GM19455 (cell line): Measurements from ENCODE around the gene MAP1B.
"Not testable (repeated sequence)": the region's sequence is repeated elsewhere in the genome, so short reads cannot be mapped to it uniquely, and the experiment has no call there.

Source experiments
- ATAC-seq: cut with Tn5 transposase; IDR thresholded peaks from one replicate; pipeline ENCODE4 v1.9.1; 2021; ENCODE audit not compliant: unreplicated experiment

MAP1B gene

DNA sequence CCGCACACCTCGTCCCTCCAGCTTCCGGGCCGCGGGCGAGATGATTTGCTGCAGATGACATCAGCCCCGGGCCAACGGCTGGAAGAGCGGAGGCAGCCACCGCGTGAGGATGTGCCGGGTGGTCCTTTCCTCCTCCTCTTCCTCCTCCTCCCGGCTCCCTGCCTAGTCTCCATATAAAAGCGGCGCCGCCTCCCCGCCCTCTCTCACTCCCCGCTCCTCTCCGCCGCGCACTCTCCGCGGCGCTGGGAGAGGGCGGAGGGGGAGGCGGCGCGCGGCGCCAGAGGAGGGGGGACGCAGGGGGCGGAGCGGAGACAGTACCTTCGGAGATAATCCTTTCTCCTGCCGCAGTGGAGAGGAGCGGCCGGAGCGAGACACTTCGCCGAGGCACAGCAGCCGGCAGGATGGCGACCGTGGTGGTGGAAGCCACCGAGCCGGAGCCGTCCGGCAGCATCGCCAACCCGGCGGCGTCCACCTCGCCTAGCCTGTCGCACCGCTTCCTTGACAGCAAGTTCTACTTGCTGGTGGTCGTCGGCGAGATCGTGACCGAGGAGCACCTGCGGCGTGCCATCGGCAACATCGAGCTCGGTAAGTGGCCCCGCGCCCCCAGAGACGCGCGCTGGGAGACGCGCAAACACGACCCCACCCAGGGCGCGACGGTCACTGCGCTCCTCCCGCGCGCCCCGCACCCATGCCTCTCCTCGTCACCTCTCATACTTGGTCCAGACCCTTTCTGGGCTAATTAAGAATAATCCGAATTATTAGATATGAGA is at the start of gene MAP1B:
Gene MAP1B (plus strand): TSS at position 345 of the 770 bp plus-strand sequence. CDS start 57 bp downstream, at position 402.
- ATAC-seq = no peak

DNA sequence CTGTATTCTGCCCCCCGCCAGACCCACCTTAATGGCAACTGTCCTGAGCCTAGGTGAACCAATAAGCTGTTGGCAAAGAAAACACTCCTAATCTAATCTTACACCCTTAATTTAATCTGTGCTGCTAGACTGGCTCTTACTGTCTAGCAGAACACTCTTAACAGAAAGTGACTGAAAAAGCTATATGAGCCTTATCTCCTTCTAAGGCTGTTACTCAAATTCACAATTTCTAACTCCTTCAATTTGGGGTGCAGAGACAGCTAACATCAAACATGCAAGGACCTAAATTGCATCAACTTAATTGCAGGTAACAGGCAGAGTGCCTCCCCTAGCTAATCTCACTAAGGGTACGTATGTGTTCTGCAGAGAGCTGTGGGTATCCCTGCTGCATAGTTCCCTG is 49.5 kb upstream of the MAP1B start:
- ATAC-seq = no peak

DNA sequence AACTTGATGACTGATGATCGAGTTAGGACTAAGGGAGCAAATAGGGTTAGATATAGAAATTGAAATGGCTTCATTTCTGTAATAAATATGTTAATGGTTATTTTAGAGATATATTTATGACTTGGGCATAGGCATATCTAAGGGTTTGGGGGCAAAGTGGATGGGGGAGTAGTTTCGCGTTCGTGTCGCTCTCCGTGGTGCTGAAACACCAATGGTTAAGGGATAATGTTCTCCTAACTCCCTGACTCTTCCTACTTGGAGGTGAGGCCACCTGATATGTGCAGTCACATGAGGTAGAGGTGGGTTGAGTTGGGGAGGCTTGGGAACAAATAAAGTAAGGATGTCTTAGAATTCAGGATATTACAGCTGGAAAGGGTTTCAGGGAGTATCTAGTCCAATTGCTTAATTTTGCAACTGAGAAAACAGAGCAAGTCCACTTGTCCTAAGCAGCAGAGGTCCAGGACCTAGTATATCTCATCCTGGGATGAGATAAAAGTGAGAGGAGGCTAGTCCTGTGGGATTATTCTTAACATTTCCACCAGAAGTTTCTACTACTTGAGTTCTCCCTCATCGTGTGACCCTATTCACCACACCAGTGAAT is 44.0 kb upstream of the MAP1B start:
- no peak for ATAC-seq

DNA sequence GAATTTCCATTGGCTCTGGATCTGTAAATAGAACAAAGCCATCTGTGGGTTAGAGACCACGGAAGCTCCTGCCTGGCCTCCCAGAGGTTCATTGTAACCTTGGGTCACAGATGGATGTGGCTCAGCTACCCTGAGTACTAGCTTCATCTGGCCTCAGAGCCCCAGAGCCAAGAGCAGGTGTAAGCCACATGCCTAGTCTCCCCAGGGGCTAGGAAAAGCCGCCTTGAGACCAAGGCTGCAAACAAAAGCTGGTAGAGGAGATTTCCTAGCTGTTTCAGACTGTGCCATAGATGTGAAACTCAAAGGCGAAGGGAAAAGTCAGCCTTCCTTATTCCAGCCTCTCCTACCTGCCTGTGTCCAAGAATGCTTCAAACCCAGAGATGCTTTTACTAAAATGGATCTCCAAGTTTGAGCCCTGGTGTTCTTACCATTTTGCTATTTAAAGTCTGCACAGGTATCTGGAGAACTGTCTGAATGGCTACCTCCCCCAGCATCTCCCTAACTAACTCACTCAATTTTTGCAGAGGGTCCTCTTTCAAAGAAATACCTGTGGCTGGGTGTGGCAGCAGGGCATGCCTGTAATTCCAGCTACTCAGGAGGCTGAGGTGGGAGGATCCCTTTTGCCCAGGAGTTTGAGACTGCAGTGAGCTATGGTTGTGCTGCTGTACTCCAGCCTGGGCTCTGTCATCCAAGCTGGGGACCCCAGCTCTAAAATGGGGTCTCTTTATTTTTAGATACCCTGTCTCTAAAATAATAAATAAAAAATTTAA is 42.3 kb upstream of the MAP1B start:
- ATAC-seq = no peak

DNA sequence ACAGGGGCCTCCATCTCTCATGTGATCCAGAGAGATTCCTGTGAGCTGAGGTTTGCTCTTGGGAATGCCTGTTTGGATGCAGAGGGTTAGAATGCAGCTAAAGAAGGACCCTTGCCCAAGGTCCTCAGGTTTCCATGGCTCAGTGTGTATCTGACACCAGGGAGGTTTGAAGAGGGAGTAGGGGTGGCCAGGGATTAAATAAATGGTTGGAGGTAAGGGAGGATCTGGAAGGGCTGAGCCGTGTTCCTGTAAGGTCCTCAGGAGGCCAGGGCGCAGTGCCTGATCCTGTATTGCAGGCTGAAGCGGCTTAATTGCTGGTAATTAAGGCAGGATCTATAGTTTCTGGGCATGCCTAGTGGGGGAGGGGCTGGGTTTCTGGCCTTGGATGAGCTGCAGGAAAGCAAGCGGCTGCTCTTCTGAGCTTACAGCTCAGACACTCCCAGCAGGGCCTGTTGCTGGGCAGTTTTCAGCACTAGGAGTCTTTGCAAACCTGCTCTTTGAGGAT is 41.5 kb upstream of the MAP1B start:
- ATAC-seq = no peak

DNA sequence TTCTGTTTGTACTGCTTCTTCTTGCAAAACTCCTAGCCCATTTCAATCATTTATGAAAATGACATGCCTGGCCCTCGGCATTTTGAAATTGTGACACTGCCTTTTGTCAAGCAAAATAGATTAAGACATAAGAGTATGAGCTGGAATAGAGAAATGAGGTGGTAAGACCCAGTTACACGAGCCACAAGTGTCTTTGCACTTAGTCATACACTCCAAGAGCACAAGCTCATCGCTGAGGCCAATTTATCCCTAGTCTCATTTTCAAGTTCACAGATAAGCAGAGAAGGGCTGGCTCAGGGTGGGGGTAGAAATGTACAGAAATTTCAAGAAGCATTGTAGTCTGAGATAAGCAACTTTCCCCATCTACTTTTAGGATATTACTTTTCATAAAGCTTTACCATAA is 40.6 kb upstream of the MAP1B start:
- no peak for ATAC-seq

DNA sequence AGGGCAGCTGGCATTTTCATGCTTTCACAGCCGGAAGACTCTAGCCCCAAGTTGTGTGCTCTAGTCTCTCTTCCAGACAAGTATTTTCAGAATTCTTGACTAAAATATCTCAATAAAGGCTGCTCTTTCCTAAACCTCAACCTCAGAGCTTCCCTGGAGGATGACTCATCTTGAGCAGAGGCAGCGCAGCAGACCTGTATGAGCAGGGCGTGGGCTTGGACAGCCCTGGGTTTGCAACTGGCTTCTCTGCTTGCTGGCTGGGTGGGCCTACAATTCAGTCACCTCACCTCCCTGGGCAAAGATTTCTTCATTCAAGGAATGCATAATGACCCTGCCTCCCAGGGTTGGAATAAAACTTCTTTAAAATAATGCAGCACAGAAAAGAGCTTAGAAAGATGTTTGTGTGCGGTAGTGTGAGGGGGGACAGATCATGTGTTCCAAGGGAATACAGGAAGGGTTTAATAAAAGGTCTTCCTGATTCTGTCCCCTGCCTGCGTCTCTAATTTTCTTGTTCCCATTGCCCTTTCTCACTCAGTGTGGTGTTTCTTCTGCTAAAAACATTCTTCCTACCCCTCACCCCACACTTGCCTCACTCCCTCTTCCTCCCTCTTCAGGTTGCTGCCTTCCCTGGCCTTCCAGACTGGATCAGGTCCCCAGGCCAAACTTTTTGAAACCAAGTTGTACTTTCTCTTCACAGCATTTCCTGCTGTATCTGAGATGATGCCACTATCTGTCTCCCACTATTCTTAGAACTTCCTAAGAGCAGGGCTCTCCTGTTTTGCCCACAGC is 39.4 kb upstream of the MAP1B start:
- ATAC-seq = no peak

DNA sequence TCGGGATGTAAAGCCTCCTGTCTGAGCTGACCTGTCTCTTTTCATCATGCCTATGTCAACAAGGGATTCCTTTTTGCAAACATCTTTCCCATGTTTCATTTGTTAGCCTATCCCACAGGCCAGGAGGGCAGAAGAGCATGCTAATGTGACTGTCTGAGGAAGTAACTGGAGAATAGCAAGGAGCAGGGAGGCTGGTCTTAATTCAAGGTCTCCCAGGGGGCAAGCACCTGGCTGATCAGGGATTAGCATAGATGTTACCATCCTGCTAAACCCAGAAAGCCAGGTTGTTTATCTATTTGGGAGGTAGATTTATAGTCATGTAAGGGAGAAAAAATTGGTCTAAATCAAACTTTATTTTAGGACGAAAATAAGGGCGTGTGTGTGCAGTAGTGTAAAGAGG is 36.7 kb upstream of the MAP1B start:
- ATAC-seq = no peak

DNA sequence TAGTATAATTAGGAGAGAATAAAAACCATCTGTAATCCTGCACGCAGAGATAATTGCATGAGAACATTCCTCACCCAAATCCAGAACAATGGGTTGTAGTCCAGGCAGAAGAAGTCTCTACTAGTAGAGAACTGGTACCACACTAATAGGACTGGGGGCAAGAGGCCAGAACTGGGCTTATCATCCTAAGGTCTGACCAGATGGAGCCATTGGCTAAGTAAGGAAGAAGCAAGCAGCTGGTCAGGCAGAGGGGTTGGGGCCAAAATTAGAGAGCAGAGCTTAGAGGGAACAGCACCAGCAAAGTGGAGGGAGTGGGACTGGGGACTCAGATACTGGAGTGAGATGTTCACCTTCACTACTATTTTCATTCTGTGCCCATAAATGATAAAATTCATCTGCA is 35.4 kb upstream of the MAP1B start:
- ATAC-seq = no peak

DNA sequence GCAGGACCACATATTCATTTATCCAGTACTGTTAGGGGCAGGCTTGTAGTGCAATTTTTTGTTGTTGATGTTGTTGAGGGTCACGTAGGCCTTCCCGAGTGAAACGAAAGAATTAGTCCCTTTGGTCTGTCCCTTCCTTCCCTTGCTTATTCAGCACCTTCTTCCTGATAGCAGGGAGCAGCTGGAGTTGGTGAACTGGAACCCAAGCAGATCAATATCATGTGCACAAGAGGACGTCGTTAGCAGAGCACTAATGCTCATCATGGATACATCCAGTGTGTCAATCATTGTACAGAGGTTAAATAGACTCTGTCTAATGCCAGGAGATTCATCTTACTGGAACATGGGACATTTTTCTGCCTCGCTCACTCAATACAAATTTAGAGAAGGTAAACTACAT is 33.0 kb upstream of the MAP1B start:
- ATAC-seq = no peak

DNA sequence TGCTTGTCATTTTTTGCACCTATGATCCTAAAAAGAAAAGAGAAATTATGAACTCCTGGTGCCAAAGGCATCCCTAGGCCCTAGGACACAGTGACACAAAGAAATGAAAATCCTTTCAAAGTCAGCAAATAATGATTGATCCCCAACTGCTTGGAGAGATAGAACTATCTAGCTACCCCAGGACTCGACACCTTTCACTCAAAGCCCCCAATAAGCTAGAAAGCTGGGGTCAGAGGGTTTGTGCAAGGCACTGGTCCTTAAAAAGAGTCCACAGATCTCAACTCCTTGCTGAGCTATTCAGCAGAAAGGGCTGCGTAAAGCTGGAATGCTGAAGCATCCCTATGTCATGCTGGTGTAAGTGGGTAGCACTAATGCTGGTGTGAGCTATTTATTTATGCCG is 31.8 kb upstream of the MAP1B start:
- ATAC-seq = no peak

DNA sequence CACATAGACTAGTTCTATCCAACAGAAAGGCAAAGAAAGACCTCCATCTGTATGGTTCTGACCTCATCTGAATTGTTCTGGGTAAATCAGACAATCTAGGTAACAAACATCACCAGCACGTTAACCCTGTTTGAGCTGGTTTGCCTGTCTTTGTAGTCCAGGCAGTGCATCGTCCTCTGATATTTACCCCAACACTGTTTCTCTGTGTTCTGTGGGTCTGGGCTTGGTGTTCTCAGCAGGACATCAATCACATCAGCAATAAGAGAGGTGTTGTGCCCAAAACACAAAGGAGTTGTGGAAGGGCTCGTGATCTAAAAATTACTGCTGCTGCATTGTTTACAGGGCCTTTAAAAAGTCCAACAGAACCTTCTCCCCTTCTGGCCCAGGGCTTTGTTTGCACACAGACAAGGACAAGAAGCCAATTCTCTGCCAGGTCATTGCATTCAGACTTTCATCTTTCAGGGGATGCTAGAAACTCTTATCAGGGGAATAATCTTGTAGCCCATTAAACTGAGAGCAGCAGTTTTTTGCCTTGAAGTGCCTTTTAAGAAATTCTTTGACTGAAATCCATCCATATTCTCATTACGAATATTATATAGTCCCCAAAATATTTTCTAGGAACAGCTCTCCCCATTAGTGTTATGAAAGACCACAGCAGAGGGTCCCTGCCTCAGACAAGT is 30.5 kb upstream of the MAP1B start:
- ATAC-seq = no peak

DNA sequence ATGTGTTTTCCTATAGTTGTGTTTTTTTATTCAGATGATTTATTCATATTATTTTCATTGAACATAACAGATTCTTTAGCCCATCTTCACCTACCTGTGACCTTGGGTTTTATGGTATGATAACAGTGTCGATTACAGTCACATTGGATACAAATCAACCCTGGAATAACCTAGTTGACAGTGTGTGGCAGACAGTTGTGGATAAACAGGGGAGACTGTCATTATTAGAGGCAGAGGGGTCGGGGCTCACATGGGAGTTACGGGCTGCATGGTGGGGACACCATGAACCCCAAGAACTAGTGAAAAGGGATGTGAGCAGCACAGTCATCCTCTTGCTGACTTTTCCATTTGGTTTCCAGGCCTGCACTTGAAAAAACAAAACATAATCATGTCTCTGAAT is 29.9 kb upstream of the MAP1B start:
- ATAC-seq = no peak

DNA sequence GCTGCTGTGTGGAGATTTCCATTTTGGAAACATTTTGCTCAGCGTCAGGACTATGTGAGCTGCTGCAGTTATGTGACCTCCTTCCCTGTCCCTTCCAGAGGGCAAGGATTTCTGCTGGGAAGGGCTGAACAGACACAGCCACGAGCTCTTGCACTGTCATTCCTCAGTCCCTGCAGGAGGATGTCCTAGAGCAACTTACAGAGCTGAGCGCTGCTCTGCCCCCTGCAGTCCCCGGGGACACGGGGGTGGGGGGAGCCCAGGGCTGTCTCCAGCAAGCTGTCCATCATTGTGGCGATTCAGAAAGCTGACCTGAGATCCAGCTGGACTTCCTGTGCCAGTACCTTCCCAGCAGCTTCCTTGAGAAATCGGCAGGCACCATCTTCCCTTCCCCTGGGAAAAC is 28.0 kb upstream of the MAP1B start:
- no peak for ATAC-seq

DNA sequence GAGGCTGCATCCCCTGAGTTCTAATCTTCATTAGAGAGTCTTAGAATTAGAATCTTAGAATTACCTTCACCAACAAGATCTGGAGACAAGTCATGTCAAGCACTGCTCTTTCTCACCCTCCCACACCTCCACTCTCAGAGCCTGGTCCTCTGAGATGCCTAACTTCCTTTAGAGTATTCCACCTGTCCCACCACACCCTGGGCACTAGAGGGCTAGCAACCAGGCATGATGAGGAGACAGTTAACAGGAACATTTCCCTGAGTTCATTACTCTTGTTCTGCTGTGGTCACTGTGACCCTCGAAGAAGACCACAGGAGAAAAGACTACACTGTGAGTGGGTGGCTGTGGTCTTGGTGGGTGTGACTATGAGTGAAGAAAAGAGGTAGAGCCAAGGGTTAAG is 25.2 kb upstream of the MAP1B start:
- ATAC-seq = no peak

DNA sequence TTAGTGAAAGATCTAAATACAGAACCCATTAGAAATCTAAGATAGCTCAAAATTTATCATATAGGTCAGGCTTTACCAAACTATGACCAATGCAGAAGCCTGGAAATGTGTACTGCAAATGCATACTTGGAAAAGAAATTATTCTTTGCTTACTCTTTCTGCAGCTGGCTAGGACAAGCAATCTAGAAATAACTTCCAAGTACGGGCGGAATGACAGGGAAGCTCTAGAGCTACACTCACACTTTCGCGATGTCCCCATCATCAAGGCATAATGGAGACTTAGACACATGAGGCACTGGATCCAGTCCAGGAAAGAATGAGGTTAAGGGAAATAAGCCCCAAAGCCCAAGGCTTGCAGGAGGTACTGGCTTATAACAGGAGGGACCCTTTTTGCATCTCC is 22.4 kb upstream of the MAP1B start:
- ATAC-seq = no peak

DNA sequence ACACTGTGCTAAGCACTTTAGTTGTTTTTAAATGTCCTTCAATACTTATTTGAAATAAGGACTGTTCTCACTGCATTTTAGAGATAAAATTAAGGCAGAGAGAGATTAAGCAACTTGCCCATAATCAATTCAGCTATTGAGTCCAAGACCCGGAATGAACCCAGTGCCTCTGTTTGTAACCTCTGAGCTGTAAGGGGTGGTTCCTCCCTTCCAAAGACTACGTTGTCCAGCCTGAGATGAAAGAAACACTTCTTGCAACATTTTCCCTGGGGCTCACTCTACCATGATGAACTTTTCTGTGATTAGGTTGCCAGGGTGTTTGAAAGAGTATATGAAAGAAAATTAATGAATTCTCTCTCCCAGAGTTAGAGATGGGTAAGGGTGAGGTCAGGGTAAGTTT is 22.0 kb upstream of the MAP1B start:
- no peak for ATAC-seq

DNA sequence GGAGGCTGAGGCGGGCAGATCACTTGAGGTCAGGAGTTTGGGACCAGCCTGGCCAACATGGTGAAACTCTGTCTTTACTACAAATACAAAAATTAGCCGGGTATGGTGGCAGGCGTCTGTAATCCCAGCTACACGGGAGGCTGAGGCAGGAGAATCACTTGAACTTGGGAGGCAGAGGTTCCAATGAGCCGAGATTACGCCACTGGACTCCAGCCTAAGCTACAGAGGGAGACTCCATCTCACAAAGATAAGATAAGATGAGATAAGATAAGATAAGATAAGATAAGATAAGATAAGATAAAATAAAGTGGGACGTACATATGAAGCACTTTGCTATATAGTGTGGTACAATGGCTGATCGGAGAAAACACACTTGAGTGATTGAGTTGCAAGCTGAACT is 17.6 kb upstream of the MAP1B start:
- ATAC-seq = not testable (repeated sequence)

DNA sequence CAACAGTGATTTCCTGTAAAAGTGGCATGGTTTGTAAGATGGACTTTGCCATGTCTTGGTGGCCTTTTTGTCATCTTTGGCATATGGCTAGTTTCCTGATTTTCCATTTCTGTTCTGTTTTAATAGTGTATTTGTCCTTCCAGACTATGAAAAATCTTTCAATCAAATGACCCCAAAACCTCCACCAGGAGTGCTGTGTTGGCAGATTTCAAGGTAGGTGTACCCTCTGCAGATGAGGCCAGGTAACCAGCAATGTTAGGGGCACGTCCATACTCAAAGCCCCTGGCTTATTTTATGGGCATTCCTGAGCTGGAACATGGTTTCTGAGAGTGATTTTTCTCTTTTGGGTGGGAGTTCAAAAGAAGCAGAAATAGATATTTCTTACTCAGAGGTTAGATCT is 15.2 kb upstream of the MAP1B start:
- ATAC-seq = no peak

DNA sequence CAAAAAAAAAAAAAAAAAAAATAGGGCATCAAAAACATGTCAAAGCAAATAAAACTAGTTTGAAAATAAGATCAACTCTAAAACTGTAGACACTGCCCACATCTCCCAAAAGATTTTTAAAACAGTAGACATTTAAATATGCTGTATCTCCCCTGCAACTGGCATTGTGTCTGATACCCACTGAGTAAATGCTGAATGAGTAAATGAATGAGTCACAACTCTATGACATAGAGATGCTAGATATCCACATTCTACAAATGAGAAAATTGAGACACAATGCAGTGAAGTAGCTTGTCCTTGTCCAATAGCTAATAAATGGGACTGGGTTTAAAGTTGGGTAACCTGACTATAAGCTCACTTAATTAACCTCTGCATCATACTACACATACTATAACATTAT is 14.1 kb upstream of the MAP1B start:
- no peak for ATAC-seq

DNA sequence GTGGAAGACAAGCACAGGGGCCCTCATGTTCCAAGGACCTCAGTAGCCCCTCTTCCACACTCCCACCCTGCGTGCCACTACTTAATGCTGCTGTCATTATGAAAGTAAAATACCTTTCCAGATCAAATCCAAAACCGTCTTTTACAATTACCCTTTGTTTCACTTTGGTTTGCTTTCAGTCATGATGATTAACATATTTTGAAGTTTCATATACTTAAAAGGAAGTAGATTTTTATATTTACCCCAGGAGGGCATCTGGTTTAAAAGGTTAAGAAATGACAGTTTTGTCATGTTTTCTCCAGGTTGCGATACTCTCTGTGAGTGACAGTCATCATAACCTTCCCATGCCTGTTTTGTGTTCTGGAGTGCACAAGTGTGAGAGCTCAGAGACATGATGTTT is 13.5 kb upstream of the MAP1B start:
- ATAC-seq = no peak
